ENCODE results near the gene C1QC.

- no peak for TF ChIP-seq CTCF (IDR thresholded peaks at IDR 0.05)
- TF ChIP-seq POLR2A (IDR thresholded peaks at IDR 0.05), result no peak
These were observed 3.0 kb downstream of the C1QC start for GRCh38 chr1:22646384-22646783.
